ENCODE results near the gene ARID1B.

DNA sequence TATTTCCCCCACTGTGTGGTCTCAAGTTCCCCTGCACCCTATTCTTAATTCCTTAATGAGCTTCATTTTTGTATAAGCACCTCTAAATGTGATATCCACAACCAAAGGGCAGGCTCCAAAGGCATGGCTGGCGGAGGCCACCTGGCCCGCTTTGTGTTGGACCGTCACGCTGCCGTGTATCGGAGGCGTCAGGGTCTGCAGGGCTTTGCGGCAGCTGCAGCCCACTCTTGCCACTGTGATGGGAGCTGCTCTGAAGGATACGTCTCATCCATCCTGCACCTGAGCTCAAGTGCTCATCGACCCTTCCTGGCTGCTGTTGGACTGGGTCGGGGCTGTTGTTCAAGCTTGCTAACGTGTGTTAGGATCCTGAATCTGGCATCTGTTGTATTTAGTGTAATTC lies 177.6 kb downstream of the ARID1B start:
- no peak for TF ChIP-seq EZH2 (IDR thresholded peaks at IDR 0.05; ENCODE audit: borderline replicate concordance, low read depth, low read length, severe bottlenecking)
- TF ChIP-seq, protein P1, sequence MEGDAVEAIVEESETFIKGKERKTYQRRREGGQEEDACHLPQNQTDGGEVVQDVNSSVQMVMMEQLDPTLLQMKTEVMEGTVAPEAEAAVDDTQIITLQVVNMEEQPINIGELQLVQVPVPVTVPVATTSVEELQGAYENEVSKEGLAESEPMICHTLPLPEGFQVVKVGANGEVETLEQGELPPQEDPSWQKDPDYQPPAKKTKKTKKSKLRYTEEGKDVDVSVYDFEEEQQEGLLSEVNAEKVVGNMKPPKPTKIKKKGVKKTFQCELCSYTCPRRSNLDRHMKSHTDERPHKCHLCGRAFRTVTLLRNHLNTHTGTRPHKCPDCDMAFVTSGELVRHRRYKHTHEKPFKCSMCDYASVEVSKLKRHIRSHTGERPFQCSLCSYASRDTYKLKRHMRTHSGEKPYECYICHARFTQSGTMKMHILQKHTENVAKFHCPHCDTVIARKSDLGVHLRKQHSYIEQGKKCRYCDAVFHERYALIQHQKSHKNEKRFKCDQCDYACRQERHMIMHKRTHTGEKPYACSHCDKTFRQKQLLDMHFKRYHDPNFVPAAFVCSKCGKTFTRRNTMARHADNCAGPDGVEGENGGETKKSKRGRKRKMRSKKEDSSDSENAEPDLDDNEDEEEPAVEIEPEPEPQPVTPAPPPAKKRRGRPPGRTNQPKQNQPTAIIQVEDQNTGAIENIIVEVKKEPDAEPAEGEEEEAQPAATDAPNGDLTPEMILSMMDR (IDR thresholded peaks at IDR 0.05; ENCODE audit: borderline replicate concordance, extremely low read depth, low read length, poor library complexity, severe bottlenecking): no peak

All from DND-41 (cell line).